GM19372 (cell line): ENCODE results near the gene ARHGAP42.
A peak's percentile ranks its signal among the peaks of the same experiment; 100 is the strongest.

ENCODE experiments used
- ATAC-seq: cut with Tn5 transposase; IDR thresholded peaks from one replicate; pipeline ENCODE4 v1.9.1; 2021; ENCODE audit warnings: mild to moderate bottlenecking, low read depth, moderate library complexity; ENCODE audit not compliant: unreplicated experiment

ARHGAP42 gene

GRCh38 chr11:100827934-100828661 lies 141.0 kb downstream of the ARHGAP42 start:
- ATAC-seq, result peak; percentile 82

GRCh38 chr11:100830274-100830673 lies 143.2 kb downstream of the ARHGAP42 start:
- ATAC-seq, result no peak

GRCh38 chr11:100830978-100831732 lies 144.1 kb downstream of the ARHGAP42 start:
- no peak for ATAC-seq

GRCh38 chr11:100831929-100832494 lies 144.9 kb downstream of the ARHGAP42 start:
- no peak for ATAC-seq

- ATAC-seq, result no peak
Measured at GRCh38 chr11:100832829-100833228, 145.7 kb downstream of the ARHGAP42 start.

- no peak for ATAC-seq
Measured at GRCh38 chr11:100833276-100833675, 146.2 kb downstream of the ARHGAP42 start.

- no peak for ATAC-seq
Measured at GRCh38 chr11:100835854-100836253, 148.8 kb downstream of the ARHGAP42 start.

GRCh38 chr11:100837311-100837710 lies 150.2 kb downstream of the ARHGAP42 start:
- ATAC-seq, result no peak

GRCh38 chr11:100841711-100842407 lies 154.8 kb downstream of the ARHGAP42 start:
- no peak for ATAC-seq

- no peak for ATAC-seq
Measured at GRCh38 chr11:100847696-100848216, 160.7 kb downstream of the ARHGAP42 start.

GRCh38 chr11:100849009-100849900 lies 162.2 kb downstream of the ARHGAP42 start:
- ATAC-seq, result no peak

GRCh38 chr11:100849901-100850235 lies 162.8 kb downstream of the ARHGAP42 start:
- no peak for ATAC-seq

GRCh38 chr11:100851147-100851546 lies 164.1 kb downstream of the ARHGAP42 start:
- no peak for ATAC-seq

GRCh38 chr11:100851584-100852152 lies 164.6 kb downstream of the ARHGAP42 start:
- ATAC-seq, result no peak

GRCh38 chr11:100855466-100856067 lies 168.5 kb downstream of the ARHGAP42 start:
- ATAC-seq, result no peak

- ATAC-seq, result no peak
Measured at GRCh38 chr11:100857236-100858005, 170.3 kb downstream of the ARHGAP42 start.

- no peak for ATAC-seq
Measured at GRCh38 chr11:100860318-100861155, 173.4 kb downstream of the ARHGAP42 start.
